Nephron (organoid): ENCODE data around the gene PLOD1.
"Not testable (repeated sequence)": the region's sequence is repeated elsewhere in the genome, so short reads cannot be mapped to it uniquely, and the experiment has no call there.

Source experiments
- H3K27ac Mint-ChIP-seq, 3 experiments: 2 replicates each; pipeline ENCODE4 v1.8.0; 2020; ENCODE audit warnings: mixed read lengths in 3 of 3, mild to moderate bottlenecking in 2 of 3, moderate library complexity in 1 of 3
- H3K27me3 Mint-ChIP-seq: 2 replicates; pipeline ENCODE4 v1.8.0; 2021; ENCODE audit warnings: low read depth, mild to moderate bottlenecking, moderate library complexity, mixed read lengths
- H3K36me3 Mint-ChIP-seq: 2 replicates; pipeline ENCODE4 v1.8.0; 2020; ENCODE audit warnings: low read depth, mixed read lengths
- H3K4me1 Mint-ChIP-seq: 2 replicates; pipeline ENCODE4 v1.8.0; 2020; ENCODE audit warnings: mixed read lengths
- H3K4me3 Mint-ChIP-seq, 3 experiments: 2 replicates each; pipeline ENCODE4 v1.8.0; 2020; ENCODE audit warnings: mild to moderate bottlenecking in 3 of 3, mixed read lengths in 3 of 3, moderate library complexity in 2 of 3
- H3K9me3 Mint-ChIP-seq: 2 replicates; pipeline ENCODE4 v1.8.0; 2020; ENCODE audit warnings: mixed read lengths
- CTCF ChIP-seq, 3 experiments: fragments of 200-600 bp; sonication (generic); IDR thresholded peaks; one replicate each; pipeline ENCODE4 v1.5.0; 2021; ENCODE audit warnings: antibody characterized with exemption in 3 of 3; ENCODE audit not compliant: unreplicated experiment in 3 of 3

The PLOD1 gene

GRCh38 chr1:11903210-11903609 lies 31.3 kb upstream of the PLOD1 start:
- no peaks in the 10 kb centered on the region for H3K36me3 Mint-ChIP-seq
- TF ChIP-seq CTCF (IDR thresholded peaks at IDR 0.05; ENCODE audit: unreplicated experiment in 3 of 3), result no peak
- peaks cover 42% of the 10 kb centered on the region for H3K27me3 Mint-ChIP-seq
- H3K9me3 Mint-ChIP-seq, result no peaks in the 10 kb centered on the region
- peaks cover 8% of the 10 kb centered on the region for H3K4me1 Mint-ChIP-seq
- H3K27ac Mint-ChIP-seq, result no peak overlapping the region
- no peak overlapping the region for H3K4me3 Mint-ChIP-seq

GRCh38 chr1:11904156-11904555 lies 30.4 kb upstream of the PLOD1 start:
- not testable (repeated sequence) for H3K27ac Mint-ChIP-seq, H3K4me3 Mint-ChIP-seq, H3K36me3 Mint-ChIP-seq, H3K9me3 Mint-ChIP-seq
- Mint-ChIP-seq H3K27me3 (peaks cover 33% of the 10 kb centered on the region), H3K4me1 (peaks cover 14% of the 10 kb centered on the region)

GRCh38 chr1:11904978-11905377 lies 29.5 kb upstream of the PLOD1 start:
- H3K4me3 Mint-ChIP-seq, result no peak overlapping the region
- no peaks in the 10 kb centered on the region for H3K9me3 Mint-ChIP-seq
- TF ChIP-seq CTCF (IDR thresholded peaks at IDR 0.05; ENCODE audit: unreplicated experiment in 3 of 3), result no peak
- no peaks in the 10 kb centered on the region for H3K36me3 Mint-ChIP-seq
- H3K27me3 Mint-ChIP-seq, result peaks cover 24% of the 10 kb centered on the region
- H3K27ac Mint-ChIP-seq, result no peak overlapping the region
- peaks cover 19% of the 10 kb centered on the region for H3K4me1 Mint-ChIP-seq

- Mint-ChIP-seq H3K36me3 (no peaks in the 10 kb centered on the region), H3K4me1 (peaks cover 19% of the 10 kb centered on the region), H3K27ac (no peak overlapping the region), H3K9me3 (no peaks in the 10 kb centered on the region), H3K4me3 (no peak overlapping the region), H3K27me3 (peaks cover 14% of the 10 kb centered on the region)
- no peak for TF ChIP-seq CTCF (IDR thresholded peaks at IDR 0.05; ENCODE audit: unreplicated experiment in 3 of 3)
Observed at GRCh38 chr1:11906870-11907269, 27.6 kb upstream of the PLOD1 start.

GRCh38 chr1:11907275-11908094 lies 27.0 kb upstream of the PLOD1 start:
- H3K36me3 Mint-ChIP-seq, result no peaks in the 10 kb centered on the region
- H3K4me3 Mint-ChIP-seq, result peak overlapping the region; percentile 87 to 91 (median 90)
- H3K27ac Mint-ChIP-seq, result peak overlapping the region; percentile 100
- peak; percentile 73 to 81 (median 77) for TF ChIP-seq CTCF (IDR thresholded peaks at IDR 0.05; ENCODE audit: unreplicated experiment in 3 of 3)
- peaks cover 24% of the 10 kb centered on the region for H3K4me1 Mint-ChIP-seq
- no peaks in the 10 kb centered on the region for H3K9me3 Mint-ChIP-seq
- peaks cover 8% of the 10 kb centered on the region for H3K27me3 Mint-ChIP-seq

- Mint-ChIP-seq H3K4me3 (peak overlapping the region; percentile 87 to 91 (median 90)), H3K4me1 (peaks cover 27% of the 10 kb centered on the region), H3K27ac (peak overlapping the region; percentile 100), H3K27me3 (peaks cover 8% of the 10 kb centered on the region), H3K36me3 (no peaks in the 10 kb centered on the region), H3K9me3 (no peaks in the 10 kb centered on the region)
- TF ChIP-seq CTCF (IDR thresholded peaks at IDR 0.05; ENCODE audit: unreplicated experiment in 3 of 3), result no peak
Observed at GRCh38 chr1:11908095-11908675, 26.3 kb upstream of the PLOD1 start.

GRCh38 chr1:11910914-11911228 lies 23.6 kb upstream of the PLOD1 start:
- Mint-ChIP-seq H3K4me1 (peaks cover 27% of the 10 kb centered on the region), H3K27ac (peak overlapping the region; percentile 100), H3K4me3 (peak overlapping the region; percentile 12 to 73 (median 44))
- H3K36me3 Mint-ChIP-seq, H3K9me3 Mint-ChIP-seq, H3K27me3 Mint-ChIP-seq: not testable (repeated sequence)
